DLD1 (cell line): ENCODE data around the gene TMCO6.
"Not testable (repeated sequence)": the region's sequence is repeated elsewhere in the genome, so short reads cannot be mapped to it uniquely, and the experiment has no call there.

ENCODE experiments used
- in situ Hi-C: cut with HindIII; loops from 2 replicates; pipeline ENCODE4 v1.10.0; 2017; ENCODE audit warnings: low sequenced_read_pairs

Gene TMCO6

DNA sequence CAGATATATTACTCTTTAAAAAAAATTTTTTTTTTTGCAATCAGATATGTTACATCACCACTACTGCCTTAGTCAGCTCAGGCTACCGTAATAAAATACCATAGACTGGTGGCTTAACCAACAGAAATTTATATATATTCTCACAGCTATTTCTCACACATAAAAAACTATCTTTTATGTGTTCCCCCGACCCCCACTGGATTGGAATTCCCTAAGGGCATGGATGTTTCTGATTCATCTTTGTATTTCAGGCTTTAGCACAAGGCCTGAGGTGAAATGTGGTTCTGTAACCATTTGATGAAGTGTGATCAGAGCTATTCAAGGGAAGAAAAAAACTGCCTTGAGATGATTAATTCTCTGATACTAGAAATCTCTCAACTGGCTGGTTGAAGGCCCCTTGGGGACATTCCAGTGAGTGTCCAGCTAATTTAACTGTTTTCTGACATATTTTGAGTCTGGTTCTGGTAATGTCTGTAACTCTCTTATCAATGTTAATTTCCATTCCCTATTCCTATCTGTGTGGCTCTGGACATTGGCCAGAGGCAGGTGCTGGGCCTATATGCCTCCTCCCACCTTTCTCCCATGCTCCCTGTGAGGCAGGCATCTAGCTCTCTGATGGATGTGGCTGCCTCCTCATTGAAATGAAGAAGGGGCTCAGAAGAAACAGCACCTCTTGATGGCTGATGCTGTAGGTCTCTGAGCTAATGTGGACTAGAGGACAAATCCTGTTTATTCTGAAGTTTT lies 8.8 kb upstream of the TMCO6 start:
- in situ Hi-C loops = no loop called here

DNA sequence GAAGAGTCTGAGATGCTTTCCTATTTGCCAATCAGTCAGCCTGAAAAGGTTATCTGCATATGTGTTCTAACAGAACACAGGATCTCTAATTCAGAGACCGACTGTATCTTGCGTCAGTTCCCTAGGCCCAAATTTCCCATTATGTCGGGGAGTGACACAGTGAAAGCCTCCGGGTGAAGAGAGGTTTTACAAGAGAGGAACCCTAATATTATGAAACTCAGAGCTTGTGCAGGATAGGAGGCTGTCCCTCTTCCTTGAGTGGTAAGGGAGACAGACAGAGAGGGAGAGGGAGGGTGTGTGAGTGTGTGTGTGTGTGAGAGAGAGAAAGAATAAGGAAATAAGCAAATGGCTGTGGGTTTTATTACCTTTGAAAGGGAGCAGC lies 8.2 kb upstream of the TMCO6 start:
- in situ Hi-C loops = no loop called here

DNA sequence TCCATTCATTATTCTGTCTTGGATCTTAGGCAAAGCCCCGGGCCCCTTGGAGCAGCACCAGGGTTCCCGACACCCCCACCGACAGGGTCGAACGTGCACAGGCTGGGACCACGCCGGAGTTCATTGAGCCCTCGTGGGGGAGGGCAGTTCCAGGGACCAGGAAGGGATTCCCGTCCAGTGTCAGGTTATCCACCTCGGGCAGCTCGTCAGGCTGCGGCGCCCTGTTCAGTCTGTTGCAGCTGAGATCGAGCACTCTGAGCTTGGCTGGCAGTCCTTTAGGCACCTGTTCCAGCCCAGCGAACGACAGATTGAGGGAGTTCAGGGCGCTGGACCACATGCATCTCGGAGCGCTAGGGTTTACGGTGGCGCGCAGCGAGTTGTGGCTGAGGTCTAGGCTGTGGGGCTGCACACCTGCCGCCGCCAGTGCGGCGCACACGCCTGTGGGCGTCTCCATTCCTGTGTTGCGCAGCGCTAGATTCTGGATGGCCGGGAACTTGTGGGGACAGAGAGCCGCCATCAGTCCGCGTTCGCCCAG lies 7.4 kb upstream of the TMCO6 start:
- in situ Hi-C loops = no loop called here

DNA sequence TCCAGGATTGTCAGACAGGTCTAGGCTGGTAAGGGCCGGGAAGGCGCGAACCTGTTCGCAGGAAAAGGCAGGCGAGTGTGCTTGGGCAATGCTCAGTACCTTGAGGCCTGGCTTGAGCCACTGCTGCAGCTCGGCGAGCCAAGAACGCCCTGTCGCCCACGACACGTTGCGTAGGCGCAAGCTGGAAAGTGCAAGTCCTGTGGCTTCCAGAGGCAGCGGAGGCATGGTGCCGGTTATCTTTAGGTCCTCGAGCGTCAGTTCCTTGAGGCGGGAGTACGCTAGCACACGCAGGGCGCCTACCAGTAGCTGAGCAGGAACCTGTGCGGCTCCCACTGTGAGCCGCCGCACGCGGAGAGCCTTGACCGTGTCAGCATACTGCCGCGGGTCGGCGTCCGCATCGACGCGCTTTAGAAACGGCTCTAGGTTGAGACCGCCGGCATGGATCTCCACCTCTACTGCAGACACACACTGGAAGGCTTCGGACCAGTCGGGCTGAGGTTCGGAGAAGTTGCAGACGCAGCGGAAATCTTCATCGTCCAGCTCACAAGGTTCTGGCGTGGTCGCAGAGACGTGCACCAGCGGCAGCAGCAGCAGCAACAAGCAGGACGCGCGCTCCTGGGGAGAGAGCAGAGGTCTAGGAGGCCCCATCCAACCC lies 6.8 kb upstream of the TMCO6 start:
- in situ Hi-C loops = no loop called here

DNA sequence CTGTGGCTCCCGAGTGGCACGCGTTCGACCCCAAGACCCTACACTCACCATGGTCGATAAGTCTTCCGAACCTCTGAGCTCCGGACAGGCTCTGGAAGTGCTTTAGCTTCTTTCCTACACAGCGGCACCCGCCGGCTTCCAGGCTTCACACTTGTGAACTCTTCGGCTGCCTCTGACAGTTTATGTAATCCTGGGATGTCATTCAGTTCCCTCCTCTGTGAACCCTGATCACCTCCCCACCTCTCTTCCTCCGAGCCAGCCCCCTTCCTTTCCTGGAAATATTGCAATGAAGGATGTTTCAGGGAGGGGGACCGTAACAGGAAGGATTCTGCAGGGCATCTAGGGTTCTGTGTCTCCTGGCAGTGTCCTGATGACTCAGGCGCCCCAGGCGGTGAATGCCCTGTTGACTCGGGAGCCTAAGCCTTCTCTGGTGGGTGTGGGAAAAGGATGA lies 6.2 kb upstream of the TMCO6 start, which contains the start of gene CD14:
TSS of gene CD14 (minus strand) at position 155 of the 451 bp plus-strand sequence. CDS start at position 51, 104 bp downstream.
- in situ Hi-C loops = no loop called here

DNA sequence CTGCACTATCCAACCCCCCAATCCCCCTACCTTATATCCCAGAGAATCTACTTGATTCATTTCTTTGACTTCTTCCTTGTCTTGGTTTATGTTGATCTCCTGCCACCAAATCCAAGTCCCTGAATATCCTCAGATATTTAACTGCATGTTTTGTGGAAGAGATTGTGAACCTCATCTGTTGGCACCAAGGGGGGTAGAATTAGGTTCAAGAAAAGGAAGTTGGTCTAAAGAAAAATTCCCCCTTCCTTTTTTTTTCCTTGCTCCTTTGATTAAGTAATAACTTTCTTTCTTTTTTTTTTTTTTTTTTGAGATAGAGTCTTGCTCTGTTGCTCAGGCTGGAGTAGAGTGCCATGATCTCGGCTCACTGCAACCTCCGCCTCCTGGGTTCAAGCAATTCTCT lies 5.8 kb upstream of the TMCO6 start:
- in situ Hi-C loops = no loop called here

DNA sequence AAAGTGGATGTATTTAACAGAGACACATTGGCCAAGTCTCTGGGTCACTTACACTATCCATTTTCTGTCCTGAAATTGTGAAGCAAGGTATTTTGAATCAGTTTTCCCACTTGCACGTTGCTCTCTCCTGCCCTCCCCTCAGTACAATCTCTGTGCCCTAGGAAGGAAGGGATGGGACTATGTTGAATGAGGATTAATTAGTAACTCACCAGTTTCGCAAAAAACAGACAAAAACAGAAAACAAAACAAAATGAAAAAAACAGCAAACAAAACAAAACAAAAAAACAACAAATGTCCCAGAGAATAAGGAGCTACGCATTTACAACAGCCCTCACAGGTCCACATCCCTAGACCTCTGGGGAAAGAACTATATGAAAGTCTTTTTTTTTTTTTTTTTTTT lies 5.1 kb upstream of the TMCO6 start:
- in situ Hi-C loops = no loop called here

DNA sequence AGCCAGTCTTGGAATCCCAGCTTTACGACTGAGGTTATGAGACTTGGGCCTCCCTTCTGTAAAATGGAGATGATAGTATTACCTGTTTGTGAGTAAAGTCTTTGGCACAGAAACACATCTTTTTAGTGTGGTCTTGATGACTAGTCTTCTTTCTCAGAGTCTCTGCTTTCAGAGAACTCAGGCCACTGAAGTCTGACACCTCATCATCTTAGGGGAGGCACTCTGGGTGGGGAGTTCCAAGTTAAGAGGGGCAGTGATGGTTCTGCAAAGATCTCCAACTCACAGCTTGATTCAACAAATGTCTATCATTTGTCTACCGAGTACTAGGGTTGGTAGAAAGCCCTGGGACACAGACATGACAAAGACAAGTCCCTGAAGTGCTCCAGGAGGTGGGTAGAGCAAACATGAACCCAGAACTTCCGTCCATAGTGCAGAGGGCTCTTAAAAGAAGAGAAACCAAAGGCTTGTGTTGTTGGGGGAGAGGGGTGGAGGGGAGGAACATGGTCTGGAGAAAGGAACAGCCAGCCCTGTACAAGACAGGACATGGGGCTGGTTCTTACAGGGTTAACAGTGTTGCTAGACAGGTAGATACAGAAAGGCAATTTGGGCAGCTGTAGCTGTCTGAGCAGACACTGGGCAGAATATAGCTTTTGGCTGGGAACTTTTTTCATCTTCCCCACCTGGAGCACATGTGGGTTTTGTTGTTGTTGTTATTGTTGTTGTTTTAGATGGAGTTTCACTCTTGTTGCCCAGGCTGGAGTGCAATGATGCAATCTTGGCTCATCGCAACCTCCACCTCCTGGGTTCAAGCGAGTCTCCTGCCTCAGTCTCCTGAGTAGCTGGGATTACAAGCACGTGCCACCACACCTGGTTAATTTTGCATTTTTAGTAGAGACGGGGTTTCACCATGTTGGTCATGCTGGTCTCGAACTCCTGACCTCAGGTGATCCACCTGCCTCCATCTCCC lies 3.7 kb upstream of the TMCO6 start:
- in situ Hi-C loops = no loop called here

DNA sequence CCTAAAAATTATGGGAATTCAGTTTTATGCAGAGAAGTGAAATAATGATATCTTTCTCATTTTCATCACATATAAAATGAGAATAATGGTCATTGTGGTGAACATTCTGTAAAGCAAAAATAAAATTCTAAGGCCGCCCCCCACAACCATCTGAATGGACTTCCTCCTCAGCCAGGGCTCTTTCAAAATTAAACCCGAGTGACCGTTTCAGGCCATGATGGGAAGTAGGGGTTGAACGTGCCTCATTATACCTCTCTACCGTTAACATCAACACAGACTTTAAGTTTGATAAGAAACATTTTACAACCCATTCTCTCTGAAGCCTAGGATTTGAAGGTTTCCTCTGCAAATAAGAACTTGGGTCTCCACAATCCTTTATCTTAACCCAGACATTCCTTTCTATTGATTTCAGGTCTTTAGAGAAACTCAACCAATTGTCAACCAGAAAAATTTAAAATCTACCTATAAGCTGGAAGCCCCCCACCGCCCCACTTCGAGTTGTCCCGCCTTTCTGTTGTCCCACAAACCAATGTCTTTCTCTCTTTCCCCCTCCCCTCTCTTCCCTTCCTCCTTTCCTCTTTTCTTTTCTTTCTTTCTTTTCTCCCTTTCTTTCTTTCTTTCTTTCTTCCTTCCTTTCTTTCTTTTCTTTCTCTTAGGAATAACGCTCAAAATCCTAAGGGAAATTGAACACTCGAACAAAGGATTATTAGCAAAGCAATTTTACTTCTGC lies 1.7 kb upstream of the TMCO6 start:
- in situ Hi-C loops = no loop called here

DNA sequence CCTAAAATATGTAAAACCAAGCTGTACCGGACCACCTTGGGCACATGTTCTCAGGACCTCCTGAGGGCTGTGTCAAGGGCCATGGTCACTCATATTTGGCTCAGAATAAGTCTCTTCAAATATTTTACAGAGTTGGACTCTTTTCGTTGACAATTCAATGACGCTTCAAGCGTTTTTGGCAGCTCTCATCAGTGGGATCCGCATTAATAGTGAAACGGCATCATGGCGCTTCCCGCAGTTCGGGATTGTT lies 428 bp upstream of the TMCO6 start:
- in situ Hi-C loops = not testable (repeated sequence)

DNA sequence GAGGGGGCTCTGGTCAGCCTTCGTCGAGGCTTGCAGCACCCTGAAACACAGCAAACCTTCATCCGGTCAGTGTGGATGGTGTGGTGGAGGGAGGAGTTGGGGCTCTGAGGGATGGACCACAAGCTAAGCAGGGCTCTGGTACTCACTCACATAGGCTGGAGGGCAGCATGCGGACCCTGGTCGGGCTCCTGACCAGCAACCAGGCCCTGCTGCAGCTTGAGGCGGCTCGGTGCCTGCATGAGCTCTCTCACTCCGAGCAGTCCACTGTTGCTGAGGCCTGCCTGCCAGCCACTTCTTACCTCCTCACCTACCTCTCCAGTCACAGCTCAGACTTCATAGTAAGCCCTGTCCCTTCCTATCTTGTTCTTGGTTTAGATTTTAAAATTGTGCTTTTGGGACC lies 2.5 kb downstream of the TMCO6 start:
- in situ Hi-C loops = no loop called here

DNA sequence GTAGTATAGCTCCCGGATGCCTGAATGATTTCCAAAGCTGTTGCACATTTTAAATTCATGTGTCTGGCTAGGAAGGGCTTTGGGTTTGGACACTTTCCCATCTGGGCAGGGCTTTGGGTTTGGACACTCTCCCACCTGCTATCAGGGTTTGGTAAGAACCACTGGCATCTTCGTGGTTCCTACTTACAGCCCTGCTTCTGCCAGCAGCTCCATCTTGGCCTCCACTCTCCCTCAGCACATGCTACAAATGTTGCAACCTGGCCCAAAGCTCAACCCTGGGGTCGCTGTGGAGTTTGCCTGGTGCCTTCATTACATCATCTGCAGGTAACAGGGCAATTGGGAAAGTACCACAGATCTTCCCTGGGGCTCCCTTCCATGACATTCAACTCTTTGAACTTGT lies 3.5 kb downstream of the TMCO6 start:
- in situ Hi-C loops = no loop called here

DNA sequence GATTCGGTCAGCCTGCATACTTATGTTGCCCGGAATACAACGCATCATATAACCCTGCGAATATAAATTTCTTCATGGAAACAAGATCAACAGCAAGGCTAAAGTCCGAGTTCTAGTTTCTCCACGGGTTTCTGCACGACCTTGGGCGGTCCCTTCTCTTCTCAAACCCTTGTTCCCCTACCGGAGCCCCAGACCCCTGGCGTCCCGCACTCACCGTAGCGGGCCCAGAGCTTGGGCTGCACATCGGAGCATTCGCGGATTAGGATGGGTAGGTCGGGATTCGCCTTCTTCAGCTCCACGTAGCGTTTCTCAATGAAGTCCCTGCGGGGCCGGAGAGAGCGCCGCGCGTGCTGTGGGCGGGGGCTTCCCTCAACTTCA lies 7.8 kb downstream of the TMCO6 start:
- in situ Hi-C loops = no loop called here

DNA sequence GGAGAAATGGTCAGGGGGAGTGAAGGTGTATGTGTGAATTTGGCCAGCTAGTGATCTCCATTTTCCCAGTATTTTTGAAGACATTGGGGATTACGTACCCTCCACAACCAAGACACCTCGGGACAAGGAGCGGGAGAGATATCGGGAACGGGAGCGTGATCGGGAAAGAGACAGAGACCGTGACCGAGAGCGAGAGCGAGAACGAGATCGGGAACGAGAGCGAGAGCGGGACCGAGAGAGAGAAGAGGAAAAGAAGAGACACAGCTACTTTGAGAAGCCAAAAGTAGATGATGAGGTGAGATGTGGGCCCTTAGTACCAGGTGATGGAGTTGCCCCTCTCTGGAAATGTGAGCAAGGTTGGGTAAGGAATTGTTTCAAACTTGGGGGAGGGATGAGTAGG lies 19.6 kb downstream of the TMCO6 start:
- in situ Hi-C loops = no loop called here

DNA sequence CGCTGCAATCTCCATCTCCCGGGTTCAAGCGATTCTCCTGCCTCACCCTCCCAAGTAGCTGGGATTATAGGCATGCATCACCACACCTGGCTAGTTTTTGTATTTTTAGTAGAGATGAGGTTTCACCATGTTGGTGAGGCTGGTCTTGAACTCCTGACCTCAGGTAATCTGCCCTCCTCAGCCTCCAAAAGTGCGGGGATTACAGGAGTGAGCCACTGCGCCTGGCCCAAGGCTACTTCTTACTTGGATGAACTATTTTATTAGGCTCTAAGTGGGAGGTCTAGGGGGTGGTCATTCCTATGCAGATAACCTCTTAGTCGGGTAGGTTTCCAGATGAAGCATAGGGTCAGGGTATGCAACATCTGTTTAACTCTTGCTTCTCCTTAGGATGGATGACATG lies 21.1 kb downstream of the TMCO6 start:
- in situ Hi-C loops = not testable (repeated sequence)

DNA sequence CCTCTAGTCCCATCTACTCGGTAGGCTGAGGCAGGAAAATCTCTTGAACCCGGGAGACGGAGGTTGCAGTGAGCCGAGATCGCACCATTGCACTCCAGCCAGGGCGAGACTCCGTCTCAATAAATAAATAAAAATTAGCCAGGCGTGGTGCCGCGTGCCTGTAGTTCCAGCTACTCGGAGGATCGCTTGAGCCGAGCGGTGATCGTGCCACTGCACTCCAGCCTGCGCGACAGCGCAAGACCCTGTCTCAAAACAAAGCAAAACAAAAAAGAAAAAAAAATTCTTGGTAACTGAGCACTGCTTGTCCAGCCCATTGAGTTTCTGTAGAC lies 24.7 kb downstream of the TMCO6 start:
- in situ Hi-C loops = no loop called here

DNA sequence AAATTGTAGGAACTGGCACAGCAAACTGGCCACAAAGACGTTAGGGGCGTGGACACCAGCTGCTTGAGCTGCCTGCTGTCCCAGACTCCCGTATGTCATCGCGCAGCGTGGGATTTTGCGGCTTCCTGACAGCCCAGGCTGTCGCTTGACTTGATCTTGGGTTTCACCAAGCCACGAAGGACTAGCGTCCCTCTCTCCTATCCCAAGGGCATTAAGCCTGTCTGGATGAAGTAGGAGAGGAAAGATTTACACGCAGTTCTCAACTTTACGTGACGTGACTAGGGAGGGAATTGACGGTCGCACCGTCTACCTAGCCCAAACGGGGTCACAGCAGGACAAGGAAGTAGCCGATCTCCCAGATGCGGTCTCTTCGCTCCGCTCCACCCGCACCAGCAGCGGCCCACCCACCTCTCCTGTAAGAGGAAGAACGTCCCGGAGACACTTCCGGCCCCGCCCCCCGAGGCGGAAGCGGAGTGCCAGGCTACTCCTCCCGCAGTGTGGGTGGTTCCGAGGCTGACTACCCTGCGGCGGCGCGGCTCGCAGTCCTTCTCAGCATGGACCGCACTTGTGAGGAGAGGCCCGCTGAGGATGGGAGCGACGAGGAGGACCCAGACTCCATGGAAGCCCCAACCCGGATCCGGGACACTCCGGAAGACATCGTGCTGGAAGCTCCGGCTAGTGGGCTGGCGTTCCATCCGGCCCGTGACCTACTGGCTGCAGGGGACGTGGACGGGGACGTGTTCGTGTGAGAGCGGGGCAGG lies 25.3 kb downstream of the TMCO6 start, which contains the start of gene WDR55:
TSS of gene WDR55 (plus strand) at position 546 of the 761 bp plus-strand sequence. CDS start at position 555, 9 bp downstream.
- in situ Hi-C loops = no loop called here

DNA sequence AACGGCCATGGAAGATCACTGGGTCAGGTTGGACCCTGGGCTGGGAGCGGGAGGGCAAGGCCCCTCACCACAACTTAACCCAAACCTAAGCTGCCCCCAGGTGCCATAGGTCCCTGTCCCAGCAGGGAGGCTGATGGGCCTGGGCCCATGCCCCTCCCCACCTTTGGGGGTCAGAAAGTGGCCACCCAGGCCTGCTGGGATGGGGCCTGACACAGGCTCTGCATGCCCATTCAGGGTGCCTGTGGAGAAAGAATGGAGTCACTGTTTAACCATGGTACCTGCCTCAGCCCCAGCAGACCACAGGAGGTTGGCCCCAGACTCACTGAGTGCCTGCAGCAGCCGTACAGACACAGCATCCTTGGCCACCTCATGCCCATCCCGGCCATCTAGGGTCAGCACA lies 31.8 kb downstream of the TMCO6 start:
- in situ Hi-C loops = not testable (repeated sequence)

DNA sequence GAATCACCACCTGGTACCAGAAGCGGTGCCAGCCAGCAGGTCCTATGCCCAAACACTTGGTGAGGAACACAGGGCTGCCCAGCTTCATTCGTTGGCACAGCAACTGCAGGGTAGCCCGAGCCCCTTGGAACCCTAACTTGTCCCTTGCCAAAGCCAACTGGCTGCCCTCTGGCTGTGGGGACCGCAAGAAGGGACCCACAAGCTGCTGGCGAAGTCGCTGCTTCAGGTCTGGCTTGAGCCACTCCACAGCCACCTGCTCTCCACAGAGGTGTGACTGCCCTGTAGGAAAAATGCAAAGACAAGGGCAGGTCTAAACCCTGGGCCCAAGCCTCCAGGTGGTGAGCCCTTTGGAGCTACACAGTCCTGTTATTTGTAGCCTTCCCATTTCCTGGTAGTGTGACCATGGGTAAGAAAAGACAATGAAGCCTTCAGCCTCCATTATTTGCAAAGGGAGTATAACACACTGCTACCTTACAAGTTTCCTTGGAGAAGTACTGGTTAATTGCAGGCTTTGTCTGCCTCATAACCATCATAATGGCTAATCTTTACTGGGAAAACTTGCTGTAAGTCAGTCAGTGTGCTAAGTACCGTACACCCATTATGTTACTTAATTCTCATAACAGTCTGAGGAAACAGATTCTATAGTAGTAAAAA lies 32.3 kb downstream of the TMCO6 start:
- in situ Hi-C loops = no loop called here
